ENCODE results near the gene FAM114A2. TPM values are rescaled to one million over a fixed set of nuclear protein-coding genes. Genes with fewer than 3 reads are reported as not detected.

Gene FAM114A2
- total and polyA plus RNA-seq, 11 donors: 6.1 to 39.0 (median 33.4) TPM

GRCh38 chr5:154046486-154046885, 7.8 kb upstream of the FAM114A2 start:
- Histone ChIP-seq H3K27me3 (no peaks in the 10 kb centered on the region), H3K36me3 (peaks cover 0 to 30% (median 18%) of the 10 kb centered on the region in 9 donors), H3K4me1 (peaks cover 3 to 75% (median 36%) of the 10 kb centered on the region in 12 donors), H3K4me3 (no peak overlapping the region), H3K27ac (peak overlapping the region in 3 of 12 donors; percentile 15 to 48 (median 30)), H3K9me3 (no peaks in the 10 kb centered on the region)
- ATAC-seq: no peak
- peak in 1 of 5 donors; percentile 11 for DNase-seq
- TF ChIP-seq POLR2A (IDR thresholded peaks at IDR 0.05): no peak
- TF ChIP-seq CTCF (IDR thresholded peaks at IDR 0.05): no peak
- 72 to 80% (median 78%) methylated on average over 7 of the region's 7 CpGs for WGBS, 4 donors
- intact Hi-C loops (cut with DNase I): no loop called here

- H3K27me3 ChIP-seq: no peaks in the 10 kb centered on the region
- intact Hi-C loops (cut with DNase I): no loop called here
- WGBS, 4 donors: 93 to 97% (median 96%) methylated on average over 2 of the region's 2 CpGs
- H3K27ac ChIP-seq: no peak overlapping the region
- DNase-seq: no peak
- H3K4me1 ChIP-seq: peaks cover 10 to 94% (median 53%) of the 10 kb centered on the region in 12 donors
- H3K9me3 ChIP-seq: no peaks in the 10 kb centered on the region
- no peak for ATAC-seq
- H3K36me3 ChIP-seq: peaks cover 0 to 13% (median 0%) of the 10 kb centered on the region in 9 donors
- H3K4me3 ChIP-seq: no peak overlapping the region
- no peak for TF ChIP-seq POLR2A (IDR thresholded peaks at IDR 0.05)
- TF ChIP-seq CTCF (IDR thresholded peaks at IDR 0.05): no peak
Observed at GRCh38 chr5:154044581-154044980, 5.9 kb upstream of the FAM114A2 start.

- DNase-seq: no peak
- Histone ChIP-seq H3K9me3 (no peaks in the 10 kb centered on the region), H3K4me1 (peaks cover 10 to 95% (median 53%) of the 10 kb centered on the region in 12 donors), H3K36me3 (peaks cover 0 to 11% (median 0%) of the 10 kb centered on the region in 9 donors), H3K27ac (no peak overlapping the region), H3K27me3 (no peaks in the 10 kb centered on the region), H3K4me3 (no peak overlapping the region)
- intact Hi-C loops (cut with DNase I): no loop called here
- TF ChIP-seq CTCF (IDR thresholded peaks at IDR 0.05) (no peak), POLR2A (IDR thresholded peaks at IDR 0.05) (no peak)
- 85 to 88% (median 87%) methylated on average over 3 of the region's 3 CpGs for WGBS, 4 donors
- peak in 1 of 4 donors; percentile 41 for ATAC-seq
Observed at GRCh38 chr5:154044099-154044498, 5.4 kb upstream of the FAM114A2 start.

- WGBS, 4 donors: 28 to 47% (median 44%) methylated on average over 2 of the region's 2 CpGs
- intact Hi-C loops (cut with DNase I): no loop called here
- peaks cover 10 to 85% (median 47%) of the 10 kb centered on the region in 12 donors for H3K4me1 ChIP-seq
Observed at GRCh38 chr5:154042766-154043165, 4.1 kb upstream of the FAM114A2 start.

More at GRCh38 chr5:154042766-154043165, 4.1 kb upstream of the FAM114A2 start:
- H3K4me3 ChIP-seq: peak overlapping the region in 1 of 12 donors; percentile 1
- H3K9me3 ChIP-seq: no peaks in the 10 kb centered on the region
- no peaks in the 10 kb centered on the region for H3K27me3 ChIP-seq
- DNase-seq (no peak), ATAC-seq (no peak)
- H3K27ac ChIP-seq: peak overlapping the region in 10 of 12 donors; percentile 21 to 95 (median 54)
- TF ChIP-seq POLR2A (IDR thresholded peaks at IDR 0.05) (no peak), CTCF (IDR thresholded peaks at IDR 0.05) (no peak)
- H3K36me3 ChIP-seq: peaks cover 0 to 11% (median 0%) of the 10 kb centered on the region in 9 donors

Data from heart left ventricle (tissue), 16 donors.